IMR-90 (cell line): Measurements from ENCODE around the gene PIEZO1. TPM values are rescaled to one million over a fixed set of nuclear protein-coding genes. Genes with fewer than 3 reads are reported as not detected.

Source experiments
- ATAC-seq: fragments of 200-7000 bp; cut with Tn5 transposase; 2 replicates; pipeline ENCODE4 v1.9.1; 2020; ENCODE audit warnings: low read depth, mild to moderate bottlenecking, moderate library complexity
- BruUV-seq: library from RNA; stranded (reverse); fragments of 400-500 nt; replicated peaks from 2 replicates; lab custom pipeline; 2021; lab: Mats Ljungman, UMichigan
- CTCF ChIA-PET: fragments of 300-600 bp; formaldehyde crosslinking; extraction: SDS; loops from one replicate; lab custom pipeline; 2021; ENCODE audit warnings: antibody characterized with exemption; lab: Yijun Ruan, JAX
- POLR2A ChIA-PET: fragments of 300-600 bp; sonication (Branson Sonifier 250); formaldehyde crosslinking; loops from one replicate; lab custom pipeline; 2022; ENCODE audit warnings: antibody characterized with exemption; ENCODE audit not compliant: unreplicated experiment; lab: Charles Lee
- DNase-seq: peaks from one replicate; pipeline ENCODE4 v3.0.0; 2013
- H2AFZ ChIP-seq: replicated peaks from 2 replicates; pipeline ENCODE3; 2013; ENCODE audit warnings: low read length, mild to moderate bottlenecking; ENCODE audit not compliant: poor library complexity
- H2AK5ac ChIP-seq: 2 replicates; pipeline ENCODE4 v1.6.1; 2013; ENCODE audit warnings: low read depth, low read length, inconsistent platforms
- H2AK9ac ChIP-seq: replicated peaks from 2 replicates; pipeline ENCODE3; 2013; ENCODE audit warnings: mild to moderate bottlenecking, low read depth, low read length, moderate library complexity; ENCODE audit not compliant: poor library complexity
- H2BK120ac ChIP-seq: 2 replicates; pipeline ENCODE4 v1.6.1; 2013; ENCODE audit warnings: low read depth, low read length, inconsistent platforms
- H2BK15ac ChIP-seq: 3 replicates; pipeline ENCODE4 v1.6.1; 2013; ENCODE audit warnings: low read depth, low read length, inconsistent platforms
- H2BK20ac ChIP-seq: 2 replicates; pipeline ENCODE4 v1.6.1; 2013; ENCODE audit warnings: low read depth, mild to moderate bottlenecking, inconsistent platforms, low read length, moderate library complexity
- H2BK5ac ChIP-seq: 2 replicates; pipeline ENCODE4 v1.6.1; 2013; ENCODE audit warnings: mild to moderate bottlenecking, low read depth, low read length, inconsistent platforms; ENCODE audit not compliant: poor library complexity, severe bottlenecking
- H3K14ac ChIP-seq: replicated peaks from 2 replicates; pipeline ENCODE4 v1.6.1; 2013; ENCODE audit warnings: low read depth, low read length, inconsistent platforms
- H3K18ac ChIP-seq: 2 replicates; pipeline ENCODE4 v1.6.1; 2013; ENCODE audit warnings: low read depth, low read length, control low read depth
- H3K23ac ChIP-seq: 2 replicates; pipeline ENCODE4 v1.6.1; 2013; ENCODE audit warnings: low read depth, low read length, inconsistent platforms
- H3K27ac ChIP-seq: 2 replicates; pipeline ENCODE4 v1.5.1; 2013; ENCODE audit warnings: mild to moderate bottlenecking, control low read depth, low read length; ENCODE audit not compliant: insufficient read depth
- H3K27me3 ChIP-seq: 2 replicates; pipeline ENCODE4 v1.6.1; 2013; ENCODE audit warnings: low read length; ENCODE audit not compliant: control insufficient read depth, insufficient read depth
- H3K36me3 ChIP-seq: 2 replicates; pipeline ENCODE4 v1.6.1; 2013; ENCODE audit warnings: low read length, mixed read lengths; ENCODE audit not compliant: control insufficient read depth, insufficient read depth
- H3K4ac ChIP-seq: 2 replicates; pipeline ENCODE4 v1.6.1; 2013; ENCODE audit warnings: low read depth, low read length, inconsistent platforms
- H3K4me1 ChIP-seq: 2 replicates; pipeline ENCODE4 v1.6.1; 2013; ENCODE audit warnings: low read length, mixed read lengths; ENCODE audit not compliant: control insufficient read depth, insufficient read depth
- H3K4me2 ChIP-seq: 2 replicates; pipeline ENCODE4 v1.6.1; 2013; ENCODE audit warnings: low read depth, mild to moderate bottlenecking, control low read depth, low read length, moderate library complexity
- H3K4me3 ChIP-seq: 2 replicates; pipeline ENCODE4 v1.5.1; 2013; ENCODE audit warnings: low read depth, mild to moderate bottlenecking, control low read depth, low read length, moderate library complexity; ENCODE audit not compliant: insufficient read depth
- H3K56ac ChIP-seq: 2 replicates; pipeline ENCODE4 v1.6.1; 2013; ENCODE audit warnings: low read length, inconsistent platforms; ENCODE audit not compliant: insufficient read depth; ENCODE audit errors: extremely low read depth
- H3K79me1 ChIP-seq, 2 experiments: 2 replicates each; pipeline ENCODE4 v1.6.1; 2013; ENCODE audit warnings: low read length in 2 of 2, inconsistent platforms in 1 of 2, low read depth in 1 of 2
- H3K9ac ChIP-seq: 2 replicates; pipeline ENCODE4 v1.6.1; 2013; ENCODE audit warnings: low read depth, low read length, control low read depth
- H3K9me1 ChIP-seq: 2 replicates; pipeline ENCODE4 v1.6.1; 2013; ENCODE audit warnings: low read length, inconsistent platforms; ENCODE audit not compliant: insufficient read depth
- H3K9me3 ChIP-seq: 2 replicates; pipeline ENCODE4 v1.6.1; 2013; ENCODE audit warnings: low read length; ENCODE audit not compliant: control insufficient read depth, insufficient read depth
- H4K20me1 ChIP-seq: 2 replicates; pipeline ENCODE4 v1.6.1; 2013; ENCODE audit warnings: low read length, inconsistent platforms; ENCODE audit not compliant: insufficient read depth
- H4K5ac ChIP-seq: 2 replicates; pipeline ENCODE4 v1.6.1; 2013; ENCODE audit warnings: mild to moderate bottlenecking, low read depth, low read length, control low read depth
- H4K8ac ChIP-seq, 2 experiments: 2 replicates each; pipeline ENCODE4 v1.6.1; 2013; ENCODE audit warnings: low read depth in 2 of 2, low read length in 2 of 2, control low read depth in 1 of 2, inconsistent platforms in 1 of 2
- H4K91ac ChIP-seq: 2 replicates; pipeline ENCODE4 v1.6.1; 2013; ENCODE audit warnings: low read depth, low read length, inconsistent platforms; ENCODE audit not compliant: insufficient read depth
- BHLHE40 ChIP-seq: fragments of 150-350 bp; IDR thresholded peaks from 2 replicates; pipeline ENCODE4 v1.6.1; 2016; ENCODE audit warnings: mild to moderate bottlenecking, low read depth, low read length
- CHD1 ChIP-seq: IDR thresholded peaks from 2 replicates; pipeline ENCODE4 v1.6.1; 2012; ENCODE audit warnings: low read depth, low read length, improper control_type of control experiment
- MAFK ChIP-seq: IDR thresholded peaks from 2 replicates; pipeline ENCODE4 v1.6.1; 2012; ENCODE audit warnings: low read depth, low read length, improper control_type of control experiment
- MAZ ChIP-seq: IDR thresholded peaks from 2 replicates; pipeline ENCODE4 v1.6.1; 2012; ENCODE audit warnings: low read depth, mild to moderate bottlenecking, low read length, improper control_type of control experiment, moderate library complexity, borderline replicate concordance
- MXI1 ChIP-seq: IDR thresholded peaks from 2 replicates; pipeline ENCODE4 v1.6.1; 2012; ENCODE audit warnings: low read depth, mild to moderate bottlenecking, low read length, moderate library complexity, borderline replicate concordance
- NFE2L2 ChIP-seq: fragments of 150-350 bp; IDR thresholded peaks from 2 replicates; pipeline ENCODE4 v1.6.1; 2016; ENCODE audit warnings: low read depth, mild to moderate bottlenecking, low read length
- RAD21 ChIP-seq: IDR thresholded peaks from 2 replicates; pipeline ENCODE4 v1.6.1; 2012; ENCODE audit warnings: low read length, improper control_type of control experiment
- RCOR1 ChIP-seq: IDR thresholded peaks from 2 replicates; pipeline ENCODE4 v1.6.1; 2012; ENCODE audit warnings: mild to moderate bottlenecking, low read length, improper control_type of control experiment; ENCODE audit not compliant: insufficient replicate concordance
- WGBS, 2 experiments: methylation state at CpG; one replicate each; pipeline versions ENCODE4 v1.1.5 to v1.1.7; 2013; ENCODE audit warnings: missing lambda C conversion rate in 2 of 2; ENCODE audit not compliant: insufficient read length in 1 of 2; ENCODE audit errors: extremely low coverage in 2 of 2; 5-methylcytosine and 5-hydroxymethylcytosine counted together
- dilution Hi-C: fragments of 300-500 bp; cut with HindIII; formaldehyde crosslinking; loops from one replicate; pipeline ENCODE4 v1.14.3; 2018; ENCODE audit warnings: low sequenced_read_pairs; ENCODE audit not compliant: unreplicated experiment
- in situ Hi-C: fragments of 300-500 bp; cut with MboI; formaldehyde crosslinking; loops from 3 replicates; pipeline ENCODE4 v1.14.3; 2019; ENCODE audit warnings: low sequenced_read_pairs, inconsistent platforms, mixed read lengths
- intact Hi-C: fragments of 100-400 bp; cut with micrococcal nuclease; formaldehyde crosslinking; loops from 2 replicates; pipeline ENCODE4 v1.10.0; 2022
- polyA plus RNA-seq, 3 experiments: library from polyadenylated mRNA; depleted of rRNA; stranded (reverse); fragments of >200 nt; gene quantifications; 2 replicates each; pipeline ENCODE4 v1.2.3, GENCODE V29; 2012; ENCODE audit warnings: low replicate concordance in 1 of 3
- total RNA-seq: library from RNA; depleted of rRNA; stranded (reverse); fragments of >200 nt; gene quantifications from 2 replicates; pipeline ENCODE4 v1.2.3, GENCODE V29; 2012
- TF ChIP-seq, protein P1 (sequence below): conservative IDR thresholded peaks from 2 replicates; pipeline ENCODE4 v1.5.1; 2012; ENCODE audit warnings: mild to moderate bottlenecking, low read depth, low read length, improper control_type of control experiment
- TF ChIP-seq, protein P2 (sequence below): fragments of 150-350 bp; IDR thresholded peaks from 2 replicates; pipeline ENCODE4 v1.6.1; 2016; ENCODE audit warnings: low read depth, mild to moderate bottlenecking, low read length, moderate library complexity, borderline replicate concordance

The PIEZO1 gene
- total and polyA plus RNA-seq, 2 of the 4 experiments (the other 2 are of a cell fraction): 36.2 to 372 TPM

DNA sequence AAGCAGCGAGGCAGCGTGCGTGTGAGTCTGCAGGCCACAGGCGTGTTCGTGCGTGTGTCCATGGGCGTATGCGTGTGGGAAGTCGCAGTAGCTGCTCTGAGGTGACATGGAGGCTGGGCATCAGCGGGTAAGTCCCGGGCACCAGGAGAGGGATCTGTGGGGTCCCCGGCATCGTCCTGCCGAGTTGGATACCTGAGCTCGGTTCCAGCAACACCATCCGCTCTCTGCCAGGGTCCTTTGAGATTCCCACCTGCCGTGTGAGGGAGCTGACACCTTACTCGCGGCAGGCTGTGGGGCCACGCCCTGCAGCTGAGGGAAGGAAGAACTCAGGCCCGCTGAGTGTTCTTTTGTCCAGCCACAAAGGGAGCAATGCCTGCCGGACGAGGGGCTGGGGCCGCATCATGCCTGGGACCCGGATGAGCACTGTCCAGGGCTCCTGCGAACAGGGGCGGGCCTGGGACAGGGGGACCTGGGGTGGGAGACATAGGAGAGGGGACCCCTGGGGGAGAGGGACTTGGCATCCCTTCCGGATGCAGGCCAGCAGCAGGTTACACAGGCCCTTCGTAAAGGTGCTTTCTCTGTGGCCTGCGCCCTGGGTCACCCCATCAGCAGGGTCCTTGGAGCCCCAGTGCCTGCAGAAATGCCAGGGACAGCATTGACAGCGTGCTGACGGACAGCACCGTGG is 93.7 kb downstream of the PIEZO1 start:
- H3K27ac ChIP-seq: no peak overlapping the region
- no peak overlapping the region for H3K4me3 ChIP-seq
- H3K9ac ChIP-seq: no peak overlapping the region
- in situ Hi-C loops (no loop called here), intact Hi-C loops (no loop called here), dilution Hi-C loops (no loop called here)
- H2BK120ac ChIP-seq: no peak overlapping the region
- H4K5ac ChIP-seq: no peak overlapping the region
- no peak overlapping the region for H2BK5ac ChIP-seq
- ChIA-PET CTCF (no interaction called here), POLR2A (no interaction called here)
- ATAC-seq (no peak), DNase-seq (no peak)
- no peak overlapping the region for H4K8ac ChIP-seq
- no peak overlapping the region for H3K23ac ChIP-seq
- H3K36me3 ChIP-seq: 0 out of 2 replicates have a peak, but pooled peaks cover 2% of the 10 kb centered on the region
- WGBS, 2 experiments: 91% methylated on average over 16 of the region's 33 CpGs; no CpG with 5 or more reads in 1 of the 2 experiments
- H4K20me1 ChIP-seq: peaks cover 7% of the 10 kb centered on the region; the same call in 1 of the 2 replicates
- no peak overlapping the region for H4K91ac ChIP-seq
- H2AFZ ChIP-seq: no peak overlapping the region
- no peaks in the 10 kb centered on the region for H3K9me1 ChIP-seq
- no peaks in the 10 kb centered on the region for H3K4me1 ChIP-seq
- no TSS peak for BruUV-seq
- no peaks in the 10 kb centered on the region for H3K9me3 ChIP-seq
- H3K14ac ChIP-seq: no peak overlapping the region
- H2AK5ac ChIP-seq: no peak overlapping the region
- no peaks in the 10 kb centered on the region for H3K79me1 ChIP-seq
- H2BK20ac ChIP-seq: no peak overlapping the region
- no peak for TF ChIP-seq RAD21
- no peak for TF ChIP-seq MXI1
- TF ChIP-seq, protein P1, sequence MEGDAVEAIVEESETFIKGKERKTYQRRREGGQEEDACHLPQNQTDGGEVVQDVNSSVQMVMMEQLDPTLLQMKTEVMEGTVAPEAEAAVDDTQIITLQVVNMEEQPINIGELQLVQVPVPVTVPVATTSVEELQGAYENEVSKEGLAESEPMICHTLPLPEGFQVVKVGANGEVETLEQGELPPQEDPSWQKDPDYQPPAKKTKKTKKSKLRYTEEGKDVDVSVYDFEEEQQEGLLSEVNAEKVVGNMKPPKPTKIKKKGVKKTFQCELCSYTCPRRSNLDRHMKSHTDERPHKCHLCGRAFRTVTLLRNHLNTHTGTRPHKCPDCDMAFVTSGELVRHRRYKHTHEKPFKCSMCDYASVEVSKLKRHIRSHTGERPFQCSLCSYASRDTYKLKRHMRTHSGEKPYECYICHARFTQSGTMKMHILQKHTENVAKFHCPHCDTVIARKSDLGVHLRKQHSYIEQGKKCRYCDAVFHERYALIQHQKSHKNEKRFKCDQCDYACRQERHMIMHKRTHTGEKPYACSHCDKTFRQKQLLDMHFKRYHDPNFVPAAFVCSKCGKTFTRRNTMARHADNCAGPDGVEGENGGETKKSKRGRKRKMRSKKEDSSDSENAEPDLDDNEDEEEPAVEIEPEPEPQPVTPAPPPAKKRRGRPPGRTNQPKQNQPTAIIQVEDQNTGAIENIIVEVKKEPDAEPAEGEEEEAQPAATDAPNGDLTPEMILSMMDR: no peak
- no peak for TF ChIP-seq RCOR1
- TF ChIP-seq BHLHE40: no peak
- TF ChIP-seq MAFK: no peak
- no peak for TF ChIP-seq NFE2L2
- TF ChIP-seq CHD1: no peak
- TF ChIP-seq MAZ: no peak
- TF ChIP-seq, protein P2, sequence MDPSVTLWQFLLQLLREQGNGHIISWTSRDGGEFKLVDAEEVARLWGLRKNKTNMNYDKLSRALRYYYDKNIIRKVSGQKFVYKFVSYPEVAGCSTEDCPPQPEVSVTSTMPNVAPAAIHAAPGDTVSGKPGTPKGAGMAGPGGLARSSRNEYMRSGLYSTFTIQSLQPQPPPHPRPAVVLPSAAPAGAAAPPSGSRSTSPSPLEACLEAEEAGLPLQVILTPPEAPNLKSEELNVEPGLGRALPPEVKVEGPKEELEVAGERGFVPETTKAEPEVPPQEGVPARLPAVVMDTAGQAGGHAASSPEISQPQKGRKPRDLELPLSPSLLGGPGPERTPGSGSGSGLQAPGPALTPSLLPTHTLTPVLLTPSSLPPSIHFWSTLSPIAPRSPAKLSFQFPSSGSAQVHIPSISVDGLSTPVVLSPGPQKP: no peak
- no peak overlapping the region for H3K4me2 ChIP-seq
- H3K56ac ChIP-seq: no peak overlapping the region
- no peak overlapping the region for H2BK15ac ChIP-seq
- H3K4ac ChIP-seq: no peak overlapping the region
- H2AK9ac ChIP-seq: no peak overlapping the region
- H3K18ac ChIP-seq: no peak overlapping the region
- H3K27me3 ChIP-seq: peaks cover 34% of the 10 kb centered on the region
